ELR (cell line): ENCODE results near the gene CYBA.
A peak's percentile ranks its signal among the peaks of the same experiment; 100 is the strongest.
"Not testable (repeated sequence)": the region's sequence is repeated elsewhere in the genome, so short reads cannot be mapped to it uniquely, and the experiment has no call there.

Experiments used
- DNase-seq: peaks from one replicate; pipeline ENCODE4 v3.0.0-alpha.2; 2015; ENCODE audit warnings: low read depth

CYBA gene

GRCh38 chr16:88686062-88686438 is 35.2 kb upstream of the CYBA start:
- peak; percentile 34 for DNase-seq

- peak; percentile 82 for DNase-seq
These were observed 34.6 kb upstream of the CYBA start for GRCh38 chr16:88685156-88686061.

DNA sequence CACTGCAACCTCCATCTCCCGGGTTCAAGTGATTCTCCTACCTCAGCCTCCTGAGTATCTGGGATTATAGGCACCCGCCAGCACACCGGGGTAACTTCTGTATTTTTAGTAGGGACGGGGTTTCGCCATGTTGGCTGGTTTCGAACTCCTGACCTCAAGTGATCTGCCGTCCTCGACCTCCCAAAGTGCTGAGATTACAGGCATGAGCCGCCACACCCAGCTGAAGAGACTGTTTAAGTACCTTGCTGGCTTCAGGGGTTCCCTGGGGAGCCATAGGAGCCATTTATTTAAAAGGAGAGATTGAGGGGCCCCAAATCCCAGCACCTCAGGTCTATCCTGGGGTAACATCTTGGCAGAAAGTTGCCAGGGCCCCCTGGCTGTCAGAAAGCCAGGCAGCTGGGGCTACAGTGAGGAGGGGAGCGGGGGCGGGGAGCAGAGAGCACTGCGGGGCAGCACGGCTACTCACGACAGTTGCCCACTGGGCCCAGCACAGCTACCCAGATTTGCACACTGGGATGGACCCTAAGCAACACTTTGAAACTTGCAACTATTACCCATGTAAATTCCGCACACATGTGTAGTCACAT is 33.8 kb upstream of the CYBA start:
- DNase-seq = no peak

DNA sequence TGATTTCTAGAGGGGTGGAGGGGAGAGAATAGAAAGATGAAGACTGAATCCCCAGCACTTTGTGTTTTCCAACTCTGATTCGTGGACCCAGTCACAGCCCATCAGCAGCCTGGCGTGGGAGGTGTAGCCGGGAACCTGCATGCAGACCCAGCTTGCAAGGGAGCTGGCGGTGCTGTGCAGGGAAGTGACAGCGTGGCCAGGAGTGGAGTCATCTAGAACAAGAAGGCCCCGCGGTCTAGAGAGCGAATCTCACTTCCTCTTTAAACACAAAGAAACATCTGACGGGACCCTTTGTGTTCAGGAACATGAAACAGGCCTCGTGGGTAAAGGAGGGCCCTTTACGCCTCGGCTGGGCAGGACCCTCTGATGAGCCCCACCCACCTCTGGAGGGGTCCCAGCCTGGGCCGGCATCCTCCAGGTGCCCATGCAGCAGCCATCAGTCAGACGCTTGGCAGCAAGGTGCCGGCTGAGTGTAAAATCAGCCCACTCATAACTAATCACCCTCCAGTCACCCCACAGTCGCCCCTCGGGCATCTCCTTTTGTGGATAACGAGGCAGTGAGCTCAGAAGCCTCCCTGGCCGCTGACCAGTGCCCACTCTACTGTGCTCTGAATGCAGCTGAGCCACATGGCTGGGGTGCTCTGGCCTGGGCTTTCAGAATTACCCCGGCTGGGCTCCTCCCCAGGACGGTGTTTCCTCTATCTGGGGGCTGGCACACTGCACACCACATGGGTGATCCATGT is 31.0 kb upstream of the CYBA start:
- peak; percentile 49 for DNase-seq

- DNase-seq = no peak
These were observed 30.3 kb upstream of the CYBA start for GRCh38 chr16:88681084-88681680.

- DNase-seq = no peak
These were observed 29.8 kb upstream of the CYBA start for GRCh38 chr16:88680554-88681083.

GRCh38 chr16:88678224-88678979 is 27.5 kb upstream of the CYBA start:
- no peak for DNase-seq

DNA sequence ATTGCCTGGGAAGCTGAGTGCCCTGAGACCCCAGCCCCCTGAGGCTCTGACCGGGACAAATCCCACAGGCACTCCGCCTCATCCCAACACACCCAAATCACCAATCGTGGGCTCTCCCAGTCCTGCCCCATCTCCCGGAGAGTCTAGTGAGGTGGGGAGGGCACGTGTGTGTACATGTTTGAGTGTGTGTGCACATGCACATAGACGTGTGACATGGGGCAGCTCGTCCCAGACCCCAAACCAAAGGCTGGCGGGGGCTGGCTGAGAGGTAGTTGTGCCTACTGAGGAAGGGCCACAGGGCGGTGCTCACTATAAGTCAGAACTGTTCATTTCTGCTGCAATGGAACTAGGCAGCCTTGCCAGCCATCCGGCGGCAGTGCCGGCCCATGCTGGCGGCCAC is 26.9 kb upstream of the CYBA start:
- DNase-seq = no peak

GRCh38 chr16:88676502-88677242 is 25.8 kb upstream of the CYBA start:
- no peak for DNase-seq

DNA sequence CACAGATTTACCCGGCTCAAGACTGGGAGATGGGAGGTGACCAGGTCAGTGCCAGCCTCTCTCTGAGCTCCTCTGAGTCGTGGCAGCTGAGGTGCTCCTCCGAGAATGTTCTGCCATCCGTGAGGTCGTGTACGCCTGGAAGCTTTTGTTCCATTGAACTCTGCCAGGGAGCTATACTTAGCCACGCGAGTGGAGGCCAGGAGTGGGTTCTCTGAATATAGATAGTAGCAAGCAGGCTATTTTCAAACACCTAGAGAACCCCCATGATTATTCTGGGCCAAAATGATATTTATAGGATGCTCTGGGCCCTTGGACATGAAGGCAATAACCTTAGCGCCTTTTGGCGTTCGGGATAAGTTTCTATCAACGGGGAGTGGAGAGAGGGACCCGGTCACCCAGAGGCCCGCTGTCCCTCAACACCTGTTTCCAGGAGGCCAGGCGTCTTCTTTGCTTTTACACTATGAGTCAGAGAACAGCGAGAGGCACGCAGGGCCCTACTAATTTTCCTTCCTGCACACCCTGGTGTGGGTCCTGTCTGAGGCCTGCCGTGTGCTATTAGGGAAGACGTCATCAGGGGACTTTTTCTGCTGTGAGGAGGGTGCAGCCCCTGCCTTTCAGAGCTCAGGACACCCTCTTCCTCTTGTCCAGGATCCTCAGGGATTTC is 23.0 kb upstream of the CYBA start:
- no peak for DNase-seq

DNA sequence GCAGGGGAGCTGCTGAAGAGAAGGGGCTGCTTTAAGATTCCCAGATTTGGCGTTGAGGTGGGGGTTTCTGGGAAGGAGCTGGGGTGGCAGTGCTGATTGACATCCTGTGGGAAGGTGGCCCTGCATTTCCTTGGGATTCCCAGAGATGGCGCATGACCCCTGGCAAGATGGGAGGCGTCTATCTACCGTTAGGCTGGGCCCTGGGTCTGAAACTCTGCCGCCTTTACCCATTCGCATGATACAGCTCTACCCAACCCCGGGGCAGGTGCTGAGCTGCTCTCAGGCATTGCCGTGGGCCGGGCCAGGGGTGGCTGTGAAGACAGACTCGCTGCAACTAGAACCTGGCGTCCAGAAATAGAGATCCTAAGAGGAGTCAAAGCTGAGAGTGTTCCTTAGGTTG is 21.9 kb upstream of the CYBA start:
- DNase-seq = peak; percentile 48

GRCh38 chr16:88671806-88672205 is 21.0 kb upstream of the CYBA start:
- no peak for DNase-seq

- no peak for DNase-seq
These were observed 19.1 kb upstream of the CYBA start for GRCh38 chr16:88669980-88670379.

DNA sequence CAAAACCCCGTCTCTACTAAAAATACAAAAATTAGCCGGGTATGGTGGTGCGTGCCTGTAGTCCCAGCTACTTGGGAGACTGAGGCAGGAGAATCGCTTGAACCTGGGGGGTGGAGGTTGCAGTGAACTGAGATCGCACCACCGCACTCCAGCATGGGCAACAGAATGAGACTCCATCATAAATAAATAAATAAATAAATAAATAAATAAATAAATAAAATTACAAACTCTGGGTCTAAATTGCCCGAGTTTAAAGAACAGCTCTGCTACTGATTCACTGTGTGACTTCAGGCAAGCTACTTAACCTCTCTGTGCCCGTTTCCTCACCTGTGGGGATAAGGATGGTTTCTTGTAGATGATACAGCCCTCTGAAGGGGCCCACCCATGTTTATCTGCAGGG is 18.6 kb upstream of the CYBA start:
- not testable (repeated sequence) for DNase-seq

DNA sequence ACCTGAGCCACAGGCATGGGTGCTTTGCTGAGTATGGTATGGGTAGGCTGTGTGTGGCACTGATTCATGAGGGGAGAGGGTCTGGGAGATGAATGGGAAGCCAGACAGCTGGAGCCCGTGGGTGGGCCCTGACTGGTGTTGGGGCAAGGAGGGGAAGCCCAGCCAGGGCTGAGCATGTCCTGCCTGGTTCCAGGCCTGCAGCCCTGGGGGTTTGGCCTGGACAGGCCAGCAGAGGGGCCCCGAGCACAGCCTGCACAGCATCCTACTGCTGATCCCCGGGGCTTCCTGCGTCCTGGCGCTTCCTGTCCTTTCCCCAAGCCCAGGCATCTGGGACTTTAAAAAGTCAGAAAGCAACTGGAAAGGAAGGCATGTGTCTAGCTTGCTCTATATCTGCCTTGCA is 16.6 kb upstream of the CYBA start:
- no peak for DNase-seq

DNA sequence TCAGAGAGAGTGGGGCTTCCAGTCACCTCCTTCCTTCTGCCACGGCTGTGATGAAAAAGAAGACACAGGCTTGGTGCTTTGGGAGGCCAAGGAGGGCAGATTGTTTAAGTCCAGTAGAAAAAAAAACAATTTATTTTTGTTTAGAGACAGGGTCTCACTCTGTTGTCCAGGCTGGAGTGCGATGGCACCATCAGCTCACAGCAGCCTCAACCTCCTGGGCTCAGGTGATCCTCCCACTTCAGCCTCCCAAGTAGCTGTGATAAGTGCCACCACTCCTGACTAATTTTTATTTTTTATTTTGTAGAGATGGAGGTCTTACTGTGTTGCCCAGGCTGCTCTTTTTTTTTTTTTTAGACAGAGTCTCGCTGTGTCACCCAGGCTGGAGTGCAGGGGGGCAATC is 14.7 kb upstream of the CYBA start:
- DNase-seq = no peak

GRCh38 chr16:88665148-88665547 is 14.3 kb upstream of the CYBA start:
- DNase-seq = no peak

DNA sequence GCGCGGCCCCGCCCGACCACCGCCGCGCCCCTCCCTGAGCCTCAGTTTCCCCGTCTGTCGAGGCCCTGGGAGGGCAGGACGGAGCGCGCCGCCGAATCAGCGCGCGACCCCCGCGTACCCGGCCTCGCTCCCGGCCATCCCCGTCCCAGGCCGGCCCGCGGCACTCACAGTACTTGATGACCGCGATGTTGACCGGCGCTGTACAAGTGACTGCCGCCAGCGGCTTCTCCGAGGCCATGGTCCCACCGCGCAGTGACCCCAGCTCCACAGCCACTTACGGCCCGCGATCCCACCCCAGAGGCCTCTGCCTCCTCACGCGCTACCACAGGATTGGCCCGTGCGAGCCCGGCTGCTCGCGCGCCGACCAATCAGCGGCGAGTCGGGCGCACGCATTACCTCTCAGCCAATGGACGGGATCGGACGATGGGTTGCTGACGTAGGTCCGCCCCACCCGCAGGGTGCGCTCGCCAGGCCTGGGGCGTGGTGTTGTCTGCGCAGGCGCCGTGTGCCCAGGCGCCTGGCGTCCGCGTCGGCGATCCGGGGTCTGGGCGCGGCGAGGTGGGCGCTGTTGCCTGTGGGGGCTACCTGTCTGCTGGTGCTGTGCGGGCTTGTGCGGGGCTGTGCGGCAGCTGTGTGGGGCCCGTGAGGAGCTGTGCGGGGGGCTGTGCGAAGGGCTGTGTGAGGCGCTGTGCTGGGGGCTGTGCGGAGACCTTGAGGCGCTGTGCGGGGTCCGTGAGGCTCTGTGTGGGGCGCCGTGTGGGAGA is 12.2 kb upstream of the CYBA start, which contains the start of gene MVD:
Gene MVD, minus strand, starts transcription at position 249 of the 764 bp plus-strand sequence. Its CDS starts 11 bp downstream, at position 238.
- DNase-seq = peak; percentile 99

DNA sequence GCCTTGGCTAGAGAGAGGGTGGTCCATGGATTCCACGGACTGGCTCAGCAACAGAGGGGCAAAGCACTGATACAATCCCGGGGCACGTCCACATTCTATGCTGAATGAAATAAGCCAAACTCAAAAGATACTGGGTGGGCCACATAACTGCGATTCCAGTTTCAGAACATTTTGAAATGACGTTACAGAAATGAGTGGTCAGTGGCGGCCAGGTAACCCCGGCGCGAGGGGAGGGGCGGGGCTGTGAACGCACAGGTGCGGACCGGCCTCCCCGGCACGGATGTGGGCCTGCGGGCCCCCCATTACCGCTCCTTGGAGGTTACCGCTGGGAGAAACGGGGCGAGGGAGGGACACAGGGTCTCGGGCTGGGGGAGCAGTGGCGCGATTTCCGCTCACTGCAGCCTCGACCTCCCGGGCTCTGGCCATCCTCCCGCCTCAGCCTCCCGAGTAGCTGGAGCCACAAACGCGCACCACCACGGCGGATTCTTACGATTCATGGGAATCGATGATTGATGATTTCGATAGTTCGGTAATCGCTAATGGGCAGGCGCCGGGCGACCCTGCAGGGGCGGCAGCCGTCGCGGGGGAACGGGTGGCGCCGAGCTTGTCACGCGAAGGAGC is 11.5 kb upstream of the CYBA start:
- peak; percentile 30 for DNase-seq
